Uterus (tissue), 4 donors: ENCODE results near the gene RGL4. TPM values are rescaled to one million over a fixed set of nuclear protein-coding genes. Genes with fewer than 3 reads are reported as not detected.

Source experiments
- DNase-seq, 2 donors: peaks; one replicate each; pipeline ENCODE4 v3.0.0-alpha.2; 2019 to 2020
- H3K27ac ChIP-seq, 2 donors: fragments of 200-600 bp; sonication (generic); 1 replicate in 1 of 2; 2 replicates in 1 of 2; pipeline ENCODE4 v1.5.1; 2016 to 2018
- H3K27me3 ChIP-seq, 2 donors: fragments of 200-600 bp; sonication (generic); one replicate each; pipeline ENCODE4 v1.5.1; 2018 to 2019; ENCODE audit warnings: control low read depth in 1 of 2
- H3K36me3 ChIP-seq, 2 donors: fragments of 200-600 bp; sonication (generic); one replicate each; pipeline ENCODE4 v1.5.1; 2019; ENCODE audit warnings: control low read depth in 1 of 2
- H3K4me1 ChIP-seq, 2 donors: fragments of 200-600 bp; sonication (generic); one replicate each; pipeline ENCODE4 v1.5.1; 2018 to 2019; ENCODE audit warnings: control low read depth in 1 of 2
- H3K4me3 ChIP-seq, 2 donors: fragments of 200-600 bp; sonication (generic); 1 replicate in 1 of 2; 2 replicates in 1 of 2; pipeline ENCODE4 v1.5.1; 2018 to 2019; ENCODE audit warnings: mild to moderate bottlenecking in 1 of 2
- H3K9me3 ChIP-seq, 2 donors: fragments of 200-600 bp; sonication (generic); one replicate each; pipeline ENCODE4 v1.5.1; 2019; ENCODE audit warnings: control low read depth in 1 of 2
- POLR2A ChIP-seq, 2 donors: fragments of 450-650 bp; IDR thresholded peaks; one replicate each; pipeline ENCODE4 v1.6.1; 2016; ENCODE audit warnings: antibody characterized with exemption in 2 of 2, mild to moderate bottlenecking in 1 of 2, moderate library complexity in 1 of 2
- intact Hi-C: fragments of 100-400 bp; cut with DNase I; formaldehyde crosslinking; loops from one replicate; pipeline ENCODE4 v1.15.1; 2023; ENCODE audit warnings: low total_unique reads
- total RNA-seq, 4 donors: library from RNA; depleted of rRNA in 3 of 4; stranded (reverse); fragments of >200 nt in 3 of 4; gene quantifications; one replicate each; pipeline versions ENCODE4 v1.1.0 to v1.2.4, GENCODE V29; 2014 to 2023
- TF ChIP-seq, protein P1 (sequence below), 4 experiments: fragments of 200-600 bp in 2 of 4; fragments of 450-650 bp in 2 of 4; sonication (generic) in 2 of 4; IDR thresholded peaks; one replicate each; pipeline ENCODE4 v1.5.1; 2016 to 2019; ENCODE audit warnings: antibody characterized with exemption in 4 of 4, mild to moderate bottlenecking in 2 of 4, moderate library complexity in 1 of 4
- donor health status: DM: yes; HTN: yes; CAD: no.

RGL4 gene
- total RNA-seq, 4 donors from 2014 or later, result 0.21 TPM; not detected in 3

DNA sequence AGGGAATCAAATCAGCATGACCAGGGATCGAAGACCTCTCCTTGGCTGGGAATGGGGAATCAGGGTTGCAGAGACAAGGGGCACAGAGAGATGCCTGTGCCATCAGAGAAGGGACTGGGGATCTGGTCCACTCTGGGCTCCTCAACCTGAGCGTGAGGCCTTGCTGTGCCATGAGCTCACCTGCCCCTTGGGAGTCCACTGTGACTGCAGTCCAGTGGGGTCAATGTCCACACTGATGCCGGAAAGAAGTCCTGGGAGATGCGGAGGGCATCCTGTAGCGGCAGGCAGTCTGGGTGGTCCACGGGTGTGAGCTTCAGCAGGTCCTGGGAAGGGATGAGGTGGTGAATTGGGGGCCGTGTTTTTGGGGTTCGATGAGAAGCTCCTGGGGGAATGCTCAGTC lies 7.3 kb upstream of the RGL4 start:
- Histone ChIP-seq H3K4me3 (no peak overlapping the region), H3K27ac (no peak overlapping the region), H3K9me3 (no peaks in the 10 kb centered on the region), H3K4me1 (peaks cover 0 to 3% of the 10 kb centered on the region in 2 donors), H3K36me3 (no peaks in the 10 kb centered on the region), H3K27me3 (no peaks in the 10 kb centered on the region)
- intact Hi-C loops, result no loop called here
- TF ChIP-seq, protein P1, sequence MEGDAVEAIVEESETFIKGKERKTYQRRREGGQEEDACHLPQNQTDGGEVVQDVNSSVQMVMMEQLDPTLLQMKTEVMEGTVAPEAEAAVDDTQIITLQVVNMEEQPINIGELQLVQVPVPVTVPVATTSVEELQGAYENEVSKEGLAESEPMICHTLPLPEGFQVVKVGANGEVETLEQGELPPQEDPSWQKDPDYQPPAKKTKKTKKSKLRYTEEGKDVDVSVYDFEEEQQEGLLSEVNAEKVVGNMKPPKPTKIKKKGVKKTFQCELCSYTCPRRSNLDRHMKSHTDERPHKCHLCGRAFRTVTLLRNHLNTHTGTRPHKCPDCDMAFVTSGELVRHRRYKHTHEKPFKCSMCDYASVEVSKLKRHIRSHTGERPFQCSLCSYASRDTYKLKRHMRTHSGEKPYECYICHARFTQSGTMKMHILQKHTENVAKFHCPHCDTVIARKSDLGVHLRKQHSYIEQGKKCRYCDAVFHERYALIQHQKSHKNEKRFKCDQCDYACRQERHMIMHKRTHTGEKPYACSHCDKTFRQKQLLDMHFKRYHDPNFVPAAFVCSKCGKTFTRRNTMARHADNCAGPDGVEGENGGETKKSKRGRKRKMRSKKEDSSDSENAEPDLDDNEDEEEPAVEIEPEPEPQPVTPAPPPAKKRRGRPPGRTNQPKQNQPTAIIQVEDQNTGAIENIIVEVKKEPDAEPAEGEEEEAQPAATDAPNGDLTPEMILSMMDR (IDR thresholded peaks at IDR 0.05), result no peak
- TF ChIP-seq POLR2A (IDR thresholded peaks at IDR 0.05), result no peak
- peak in 1 of 2 donors; percentile 2 for DNase-seq

DNA sequence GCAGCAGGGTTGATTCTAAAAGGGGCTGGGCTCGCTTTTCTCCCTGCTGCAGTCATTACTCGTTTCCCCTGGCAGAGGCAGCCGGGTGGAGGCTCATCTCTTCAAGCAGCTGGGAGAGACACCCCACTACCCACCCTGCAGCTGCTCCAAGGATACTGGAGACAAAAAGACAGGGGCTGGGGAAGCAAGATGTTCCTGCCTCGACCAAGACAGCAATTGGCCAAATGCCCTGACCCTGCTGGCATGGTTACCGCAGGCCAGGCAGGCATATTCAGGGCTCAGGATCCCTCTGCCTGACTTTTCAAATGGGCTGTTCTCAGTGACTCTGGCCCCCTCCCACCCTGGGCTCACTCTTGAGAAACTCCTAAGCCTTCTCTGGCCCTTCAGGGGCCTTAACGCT lies 6.8 kb upstream of the RGL4 start:
- intact Hi-C loops, result no loop called here
- no peaks in the 10 kb centered on the region for H3K27me3 ChIP-seq
- H3K9me3 ChIP-seq, result no peaks in the 10 kb centered on the region
- H3K4me3 ChIP-seq, result no peak overlapping the region
- no peak overlapping the region for H3K27ac ChIP-seq
- H3K36me3 ChIP-seq, result no peaks in the 10 kb centered on the region
- TF ChIP-seq, protein P1 (IDR thresholded peaks at IDR 0.05), result no peak
- no peak for TF ChIP-seq POLR2A (IDR thresholded peaks at IDR 0.05)
- DNase-seq, result peak in 1 of 2 donors; percentile 6
- H3K4me1 ChIP-seq, result peaks cover 0 to 3% of the 10 kb centered on the region in 2 donors

DNA sequence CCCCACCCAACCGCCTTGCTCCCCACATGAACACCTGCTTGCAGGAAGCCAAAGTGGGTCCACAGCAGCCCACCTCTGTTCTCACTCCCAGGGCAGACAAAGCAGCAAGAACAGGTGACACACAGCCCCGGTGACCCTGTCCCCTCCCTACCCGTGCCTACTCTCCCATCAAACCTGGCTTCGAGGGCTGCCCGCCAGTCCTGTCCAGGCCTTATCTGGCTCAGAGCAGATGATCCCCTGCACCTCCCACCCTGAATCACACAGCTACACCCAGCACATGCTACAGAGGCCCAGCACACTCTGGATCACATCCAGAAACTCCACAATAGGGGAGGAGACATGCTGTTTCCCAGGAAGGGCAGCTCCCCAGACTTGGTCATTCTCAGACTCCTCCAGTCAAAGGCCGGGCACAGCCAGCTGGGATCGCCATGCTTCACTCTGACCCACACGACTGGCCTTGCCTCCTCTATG lies 6.2 kb upstream of the RGL4 start:
- H3K4me1 ChIP-seq, result peaks cover 0 to 3% of the 10 kb centered on the region in 2 donors
- DNase-seq, result peak in 1 of 2 donors; percentile 5

DNA sequence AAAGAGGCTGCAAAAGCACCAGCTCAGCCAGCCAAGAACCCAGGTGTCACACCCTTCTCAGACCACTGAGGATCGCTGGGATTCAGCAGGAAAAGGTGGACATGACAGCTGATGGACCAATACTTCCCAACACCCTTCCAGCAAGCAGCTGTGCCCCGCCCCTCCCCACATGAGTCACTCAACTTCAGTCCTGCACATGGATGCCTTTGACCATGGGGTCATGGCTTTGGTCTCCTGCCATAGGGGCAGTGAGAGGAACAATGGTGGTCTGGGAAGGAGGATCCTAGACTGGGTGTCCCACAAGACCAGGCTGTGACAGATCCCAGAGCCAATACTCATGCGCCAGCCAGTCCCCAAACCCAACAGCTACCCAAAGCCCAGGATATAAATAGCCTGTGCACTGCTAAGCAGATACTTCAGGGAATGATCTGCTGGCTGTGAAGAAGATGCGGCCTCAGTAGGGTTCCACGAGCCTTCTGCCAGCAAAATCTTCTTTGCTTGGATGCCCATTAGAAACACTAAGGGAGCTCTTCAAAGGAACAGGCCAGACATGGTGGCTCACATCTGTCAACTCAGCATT lies 5.5 kb upstream of the RGL4 start:
- intact Hi-C loops, result no loop called here
- no peaks in the 10 kb centered on the region for H3K27me3 ChIP-seq
- peaks cover 0 to 3% of the 10 kb centered on the region in 2 donors for H3K4me1 ChIP-seq
- TF ChIP-seq POLR2A (IDR thresholded peaks at IDR 0.05), result no peak
- TF ChIP-seq, protein P1 (IDR thresholded peaks at IDR 0.05), result no peak
- no peak overlapping the region for H3K27ac ChIP-seq
- H3K9me3 ChIP-seq, result no peaks in the 10 kb centered on the region
- no peak overlapping the region for H3K4me3 ChIP-seq
- DNase-seq, result peak in 1 of 2 donors; percentile 4
- no peaks in the 10 kb centered on the region for H3K36me3 ChIP-seq

More for the DNA sequence above, 6.2 kb upstream of the RGL4 start:
- Histone ChIP-seq H3K27ac (no peak overlapping the region), H3K27me3 (no peaks in the 10 kb centered on the region), H3K9me3 (no peaks in the 10 kb centered on the region), H3K4me3 (no peak overlapping the region), H3K36me3 (no peaks in the 10 kb centered on the region)
- intact Hi-C loops, result no loop called here
- no peak for TF ChIP-seq POLR2A (IDR thresholded peaks at IDR 0.05)
- TF ChIP-seq, protein P1 (IDR thresholded peaks at IDR 0.05), result no peak

DNA sequence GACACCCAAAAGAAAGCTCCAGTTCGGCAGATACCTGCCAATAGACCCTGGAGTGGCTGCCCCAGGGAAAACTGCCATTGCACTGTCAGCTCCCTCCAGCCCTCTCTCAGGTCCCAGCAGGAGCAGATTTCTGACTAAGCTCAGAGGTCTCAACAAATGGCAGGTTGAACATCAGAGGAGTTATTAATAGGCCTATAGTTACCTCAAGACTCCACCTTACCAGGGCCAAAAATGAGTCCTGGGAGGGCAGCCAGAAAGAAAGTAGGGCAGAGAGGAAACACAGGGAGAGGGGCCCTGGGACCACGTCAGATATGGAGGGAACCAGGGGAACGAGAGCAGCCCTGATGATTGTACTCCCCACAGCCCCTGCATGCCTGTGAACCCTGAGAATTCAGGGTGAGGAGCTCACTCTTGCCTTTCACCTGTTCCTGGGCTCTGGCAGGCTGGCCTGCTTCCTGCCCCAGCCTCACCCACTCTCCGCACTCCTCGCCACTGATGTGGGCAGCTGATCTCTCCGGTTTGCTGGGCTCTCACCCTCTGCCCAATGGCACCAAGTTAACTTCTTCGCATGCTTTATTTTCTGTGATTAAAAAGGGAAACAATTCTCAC lies 4.3 kb upstream of the RGL4 start:
- Histone ChIP-seq H3K4me1 (peaks cover 0 to 3% of the 10 kb centered on the region in 2 donors), H3K27me3 (no peaks in the 10 kb centered on the region), H3K27ac (no peak overlapping the region), H3K9me3 (no peaks in the 10 kb centered on the region), H3K36me3 (no peaks in the 10 kb centered on the region), H3K4me3 (no peak overlapping the region)
- peak in 1 of 2 donors; percentile 4 for DNase-seq
- TF ChIP-seq, protein P1 (IDR thresholded peaks at IDR 0.05), result no peak
- no peak for TF ChIP-seq POLR2A (IDR thresholded peaks at IDR 0.05)
- intact Hi-C loops, result no loop called here
